Measurements from ENCODE around the gene MROH8.

DNA sequence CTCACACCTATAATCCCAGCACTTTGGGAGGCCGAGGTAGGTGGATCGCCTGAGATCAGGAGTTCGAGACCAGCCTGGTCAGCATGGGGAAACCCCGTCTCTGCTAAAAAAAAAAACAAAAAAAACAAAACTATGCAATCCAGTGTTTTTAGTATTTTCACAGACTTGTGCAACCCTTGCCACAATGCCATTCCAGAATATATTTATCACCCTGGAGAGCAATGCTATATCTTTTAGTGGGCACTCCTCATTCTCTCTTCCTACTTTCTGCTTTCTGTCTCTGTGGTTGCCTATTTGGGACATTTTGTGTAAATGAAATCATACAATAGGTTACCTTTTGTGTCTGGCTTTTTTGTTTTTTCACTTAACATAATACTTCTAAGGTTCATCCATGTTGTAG is 39.1 kb upstream of the MROH8 start:
- no peak for TF ChIP-seq POLR2AphosphoS5 (IDR thresholded peaks at IDR 0.05)
- TF ChIP-seq, protein P1, sequence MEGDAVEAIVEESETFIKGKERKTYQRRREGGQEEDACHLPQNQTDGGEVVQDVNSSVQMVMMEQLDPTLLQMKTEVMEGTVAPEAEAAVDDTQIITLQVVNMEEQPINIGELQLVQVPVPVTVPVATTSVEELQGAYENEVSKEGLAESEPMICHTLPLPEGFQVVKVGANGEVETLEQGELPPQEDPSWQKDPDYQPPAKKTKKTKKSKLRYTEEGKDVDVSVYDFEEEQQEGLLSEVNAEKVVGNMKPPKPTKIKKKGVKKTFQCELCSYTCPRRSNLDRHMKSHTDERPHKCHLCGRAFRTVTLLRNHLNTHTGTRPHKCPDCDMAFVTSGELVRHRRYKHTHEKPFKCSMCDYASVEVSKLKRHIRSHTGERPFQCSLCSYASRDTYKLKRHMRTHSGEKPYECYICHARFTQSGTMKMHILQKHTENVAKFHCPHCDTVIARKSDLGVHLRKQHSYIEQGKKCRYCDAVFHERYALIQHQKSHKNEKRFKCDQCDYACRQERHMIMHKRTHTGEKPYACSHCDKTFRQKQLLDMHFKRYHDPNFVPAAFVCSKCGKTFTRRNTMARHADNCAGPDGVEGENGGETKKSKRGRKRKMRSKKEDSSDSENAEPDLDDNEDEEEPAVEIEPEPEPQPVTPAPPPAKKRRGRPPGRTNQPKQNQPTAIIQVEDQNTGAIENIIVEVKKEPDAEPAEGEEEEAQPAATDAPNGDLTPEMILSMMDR (IDR thresholded peaks at IDR 0.05): no peak

Data from transverse colon (tissue), 4 donors.